ENCODE measurements around the gene POLD2. TPM values are rescaled to one million over a fixed set of nuclear protein-coding genes. Genes with fewer than 3 reads are reported as not detected.
"Not testable (repeated sequence)": the region's sequence is repeated elsewhere in the genome, so short reads cannot be mapped to it uniquely, and the experiment has no call there.

POLD2 gene
- 111 TPM for polyA plus RNA-seq (2013, experiment 1 of 2; ENCODE audit: insufficient read length)
- 57.8 TPM for polyA plus RNA-seq (2013, experiment 2 of 2; ENCODE audit: insufficient read length)

GRCh38 chr7:44123190-44124003 is at the start of gene POLD2:
TSS of gene POLD2 (minus strand) at chr7:44123548. CDS start at chr7:44122053, 1,495 bp downstream.
- DNase-seq, result peak; percentile 98

- DNase-seq, result no peak
Observed at GRCh38 chr7:44172803-44173424, 49.6 kb upstream of the POLD2 start.

- DNase-seq, result no peak
Observed at GRCh38 chr7:44172352-44172751, 49.0 kb upstream of the POLD2 start.

- not testable (repeated sequence) for DNase-seq
Observed at GRCh38 chr7:44171901-44172300, 48.6 kb upstream of the POLD2 start.

- DNase-seq, result no peak
Observed at GRCh38 chr7:44167920-44168319, 44.6 kb upstream of the POLD2 start.

GRCh38 chr7:44163591-44163990 is 40.2 kb upstream of the POLD2 start:
- DNase-seq, result peak; percentile 93

GRCh38 chr7:44162785-44163395 is 39.5 kb upstream of the POLD2 start:
- DNase-seq, result no peak

GRCh38 chr7:44162179-44162578 is 38.8 kb upstream of the POLD2 start:
- DNase-seq, result no peak

GRCh38 chr7:44161371-44161770 is 38.0 kb upstream of the POLD2 start:
- DNase-seq, result no peak

- DNase-seq, result no peak
Observed at GRCh38 chr7:44159824-44160630, 36.7 kb upstream of the POLD2 start.

GRCh38 chr7:44158873-44159631 is 35.7 kb upstream of the POLD2 start:
- DNase-seq, result no peak

GRCh38 chr7:44158096-44158872 is 34.9 kb upstream of the POLD2 start:
- DNase-seq, result no peak

- no peak for DNase-seq
Observed at GRCh38 chr7:44157116-44158080, 34.0 kb upstream of the POLD2 start.

GRCh38 chr7:44156453-44157010 is 33.2 kb upstream of the POLD2 start:
- no peak for DNase-seq

- no peak for DNase-seq
Observed at GRCh38 chr7:44155191-44156185, 32.1 kb upstream of the POLD2 start.

GRCh38 chr7:44154703-44155102 is 31.4 kb upstream of the POLD2 start:
- DNase-seq, result no peak

GRCh38 chr7:44153948-44154335 is 30.6 kb upstream of the POLD2 start:
- DNase-seq, result no peak

Measured in fibroblast of skin of back (primary cell).